IPS-18c (cell line): Measurements from ENCODE around the gene ZNF516.

Experiments
- H3K4me3 ChIP-seq: 2 replicates; pipeline ENCODE4 v1.7.0; 2013; ENCODE audit warnings: low read depth, mild to moderate bottlenecking, low read length, moderate library complexity; ENCODE audit not compliant: insufficient read depth
- H3K9me3 ChIP-seq: one replicate; pipeline ENCODE4 v1.6.1; 2013; ENCODE audit warnings: mild to moderate bottlenecking, low read length, moderate library complexity; ENCODE audit not compliant: control insufficient read depth, insufficient read depth

The ZNF516 gene

GRCh38 chr18:76518860-76519538, 24.0 kb upstream of the ZNF516 start:
- Histone ChIP-seq H3K4me3 (peak overlapping the region; percentile 50; the same call in 1 of the 2 replicates), H3K9me3 (no peaks in the 10 kb centered on the region)

GRCh38 chr18:76518123-76518859, 23.2 kb upstream of the ZNF516 start:
- H3K4me3 ChIP-seq: peak overlapping the region; percentile 50
- H3K9me3 ChIP-seq: no peaks in the 10 kb centered on the region

- H3K4me3 ChIP-seq: no peak overlapping the region
- H3K9me3 ChIP-seq: no peaks in the 10 kb centered on the region
These were observed 20.5 kb upstream of the ZNF516 start for GRCh38 chr18:76515576-76515975.

DNA sequence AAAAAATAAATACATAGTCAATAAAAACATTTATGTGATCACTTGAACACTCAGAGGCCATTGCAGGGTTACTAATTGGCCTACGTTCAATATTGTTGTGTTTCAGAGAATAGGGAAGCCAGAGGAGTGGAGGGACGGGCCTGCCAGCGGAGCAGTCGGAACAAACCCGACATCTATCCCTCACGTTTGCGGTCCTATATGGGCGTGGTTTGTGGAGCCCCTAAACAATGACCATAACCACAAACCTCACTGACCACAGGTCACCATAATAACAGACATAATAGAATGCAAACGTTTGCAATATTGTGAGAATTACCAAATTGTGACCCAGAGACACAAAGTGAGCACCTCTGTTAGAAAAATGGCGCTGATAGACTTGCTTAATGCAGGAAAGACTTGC, 19.5 kb upstream of the ZNF516 start:
- no peaks in the 10 kb centered on the region for H3K9me3 ChIP-seq

DNA sequence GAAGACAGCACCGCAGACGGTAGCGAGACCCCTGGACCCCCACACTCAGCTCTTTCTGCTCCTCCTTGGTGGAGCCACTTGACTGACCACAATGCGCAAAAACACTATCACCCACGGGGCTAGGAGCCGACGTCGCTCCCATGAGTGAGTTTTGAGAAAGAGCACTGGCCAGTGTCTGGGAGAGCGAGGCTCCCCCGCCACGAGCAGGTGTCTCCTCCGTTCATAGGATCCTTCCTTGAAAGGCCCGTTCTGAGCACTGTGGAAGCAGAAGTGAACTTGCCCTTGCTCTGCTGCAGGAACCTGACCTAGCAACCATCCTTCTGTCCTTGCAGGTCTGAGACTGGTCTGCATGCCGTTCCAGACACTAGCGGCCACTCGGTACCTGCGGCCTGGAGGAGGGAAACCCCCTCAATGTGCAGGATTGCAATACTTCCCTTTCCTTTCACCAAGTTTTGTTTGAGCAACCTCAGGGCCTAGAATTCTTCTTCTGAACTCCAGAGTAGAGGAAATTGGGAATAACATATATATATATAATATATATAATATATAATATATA, 12.9 kb upstream of the ZNF516 start:
- Histone ChIP-seq H3K9me3 (no peaks in the 10 kb centered on the region), H3K4me3 (no peak overlapping the region)

More for the DNA sequence above, 19.5 kb upstream of the ZNF516 start:
- no peak overlapping the region for H3K4me3 ChIP-seq

- Histone ChIP-seq H3K9me3 (no peaks in the 10 kb centered on the region), H3K4me3 (no peak overlapping the region)
These were observed 12.1 kb upstream of the ZNF516 start for GRCh38 chr18:76506974-76507764.

- no peaks in the 10 kb centered on the region for H3K9me3 ChIP-seq
- H3K4me3 ChIP-seq: no peak overlapping the region
These were observed 11.4 kb upstream of the ZNF516 start for GRCh38 chr18:76506395-76506794.

DNA sequence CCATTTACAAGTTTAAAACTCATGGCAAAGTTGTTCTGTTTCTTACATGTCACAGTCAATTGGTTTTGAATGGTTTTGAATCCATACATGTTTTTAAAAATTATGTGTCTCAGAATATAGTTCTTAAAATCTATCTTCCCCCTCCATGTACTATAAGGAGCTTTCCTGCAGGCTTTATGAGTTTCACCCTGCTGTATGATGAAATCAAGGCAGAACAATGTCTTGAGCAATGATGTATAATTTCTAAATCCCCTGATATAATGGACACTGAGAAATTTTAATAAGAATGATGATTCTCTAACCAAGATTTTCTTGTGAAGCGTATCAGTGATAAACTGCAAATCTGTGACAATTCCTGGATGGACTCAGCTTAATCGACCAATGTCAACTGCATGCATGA, 10.6 kb upstream of the ZNF516 start:
- Histone ChIP-seq H3K4me3 (no peak overlapping the region), H3K9me3 (no peaks in the 10 kb centered on the region)

DNA sequence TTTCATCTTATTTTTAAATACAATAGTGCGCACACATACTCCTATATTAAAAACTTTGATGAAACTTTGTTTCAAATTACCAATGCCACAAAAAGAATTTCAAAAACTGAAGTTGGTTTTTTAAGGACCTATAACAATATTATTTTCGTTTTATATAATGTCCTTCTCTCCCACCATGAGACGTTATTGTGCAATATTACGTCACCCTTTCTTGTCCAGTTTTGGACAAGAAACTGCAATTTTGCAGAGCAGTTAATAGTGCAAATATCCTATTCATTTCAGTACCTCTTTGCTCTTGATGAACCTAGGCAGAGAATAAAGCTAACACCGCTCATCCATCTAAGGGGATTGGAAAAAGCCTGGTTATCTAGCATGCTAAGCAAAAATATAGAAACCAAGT, 9.7 kb upstream of the ZNF516 start:
- no peak overlapping the region for H3K4me3 ChIP-seq

DNA sequence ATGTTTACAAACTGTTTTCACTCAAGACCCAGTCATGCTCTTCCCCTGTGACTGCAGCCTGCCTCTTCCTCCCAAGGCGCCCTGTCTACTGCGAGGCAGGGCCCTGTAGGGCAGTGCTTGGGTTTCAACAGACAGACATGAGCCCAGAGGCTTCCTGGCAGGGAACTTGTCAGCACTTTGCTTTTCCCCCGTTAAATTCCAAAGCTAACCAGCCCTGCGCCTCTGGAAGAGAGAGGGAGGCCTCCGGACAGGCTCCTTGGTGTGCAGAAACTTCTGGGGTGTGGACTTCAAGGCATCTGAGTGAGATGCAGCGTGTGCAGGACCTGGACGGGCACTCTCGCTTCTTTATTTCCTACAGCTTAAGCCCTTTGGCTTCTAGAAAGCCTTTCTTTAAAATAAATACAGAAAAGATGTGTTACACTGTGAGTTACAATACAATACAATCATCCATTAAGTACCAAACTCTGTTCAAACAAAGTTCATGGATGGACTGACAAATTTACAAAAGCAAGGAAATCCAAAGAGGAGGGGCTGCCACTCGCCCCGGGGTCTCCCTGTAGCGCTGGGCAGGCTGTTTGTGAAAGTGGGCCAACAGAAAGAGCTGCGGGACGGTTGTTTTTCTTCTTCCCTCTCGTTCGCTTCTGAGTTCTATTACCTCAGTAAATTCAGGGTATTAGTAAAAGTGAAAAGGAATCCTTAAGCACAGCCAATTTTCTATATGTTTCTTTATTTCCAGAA, 8.8 kb upstream of the ZNF516 start:
- no peak overlapping the region for H3K4me3 ChIP-seq
- no peaks in the 10 kb centered on the region for H3K9me3 ChIP-seq

More for the DNA sequence above, 9.7 kb upstream of the ZNF516 start:
- no peaks in the 10 kb centered on the region for H3K9me3 ChIP-seq

DNA sequence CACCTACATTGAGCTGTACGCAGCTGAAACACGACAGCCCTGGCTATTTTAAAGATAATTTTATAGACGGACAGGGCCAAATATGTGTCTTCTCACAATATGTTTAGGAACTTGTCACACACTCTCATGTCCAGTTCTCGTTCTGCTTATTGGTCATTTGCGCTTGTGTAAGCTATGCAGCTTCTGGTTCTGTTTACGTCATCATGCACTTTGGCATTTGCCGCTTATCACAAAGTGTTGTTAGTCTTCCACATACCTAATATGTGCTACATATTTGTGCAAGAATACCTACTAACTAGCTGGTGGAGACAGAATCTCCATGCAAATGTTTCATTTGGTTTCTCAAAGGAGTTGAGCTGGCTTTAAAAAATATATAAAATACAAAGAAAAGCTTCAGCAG, 7.5 kb upstream of the ZNF516 start:
- Histone ChIP-seq H3K4me3 (no peak overlapping the region), H3K9me3 (no peaks in the 10 kb centered on the region)

DNA sequence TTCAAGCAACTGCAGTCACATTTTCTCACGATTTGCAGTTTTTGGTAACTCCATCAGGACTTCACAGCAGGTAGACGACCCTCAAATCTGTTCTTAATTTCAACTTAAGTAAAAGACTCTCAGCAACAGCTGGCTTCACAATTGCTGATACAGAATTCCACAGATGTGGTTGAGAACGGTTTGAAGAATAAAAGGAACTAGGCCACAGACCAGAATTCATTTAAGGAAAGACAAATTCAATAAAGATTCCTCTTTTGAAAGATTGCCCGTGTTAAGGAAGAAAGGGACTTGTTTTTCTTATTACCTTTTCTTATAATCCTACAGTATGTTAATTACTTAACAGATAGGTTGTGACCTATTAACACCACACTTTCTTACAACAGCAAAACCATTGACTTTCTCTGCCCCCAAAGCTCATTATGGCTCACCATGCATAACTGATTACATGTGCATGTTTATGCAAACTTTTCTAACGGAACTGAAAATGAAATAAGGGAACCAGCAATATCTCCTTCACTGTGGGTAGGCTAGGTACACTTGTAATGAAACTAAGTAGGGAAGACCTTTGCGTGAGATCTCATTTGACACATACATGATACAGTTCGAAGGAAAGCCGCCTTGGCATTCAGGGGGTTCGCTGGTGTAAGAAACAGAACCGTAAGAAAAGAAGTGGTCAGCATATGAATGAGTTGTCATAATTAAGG, 4.7 kb upstream of the ZNF516 start:
- Histone ChIP-seq H3K4me3 (no peak overlapping the region), H3K9me3 (no peaks in the 10 kb centered on the region)

DNA sequence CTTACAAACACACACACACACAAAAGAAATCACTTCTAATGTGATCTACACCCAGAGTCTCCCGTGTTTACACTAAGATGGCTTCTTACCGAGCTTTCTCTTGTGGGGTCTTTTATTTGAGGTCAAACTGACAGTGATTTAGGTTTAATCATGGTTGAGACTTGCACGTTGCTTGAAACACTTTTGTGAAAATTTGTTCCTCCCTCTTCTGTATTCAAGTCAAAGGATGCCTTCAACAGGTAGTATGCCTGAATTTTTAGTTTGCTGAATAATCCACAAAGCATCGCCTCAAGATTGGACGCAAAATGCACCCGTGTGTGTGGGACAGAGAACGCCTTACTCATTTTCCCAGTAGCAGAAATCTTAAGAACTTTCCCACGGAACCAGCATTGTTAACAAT, 4.0 kb upstream of the ZNF516 start:
- no peaks in the 10 kb centered on the region for H3K9me3 ChIP-seq

DNA sequence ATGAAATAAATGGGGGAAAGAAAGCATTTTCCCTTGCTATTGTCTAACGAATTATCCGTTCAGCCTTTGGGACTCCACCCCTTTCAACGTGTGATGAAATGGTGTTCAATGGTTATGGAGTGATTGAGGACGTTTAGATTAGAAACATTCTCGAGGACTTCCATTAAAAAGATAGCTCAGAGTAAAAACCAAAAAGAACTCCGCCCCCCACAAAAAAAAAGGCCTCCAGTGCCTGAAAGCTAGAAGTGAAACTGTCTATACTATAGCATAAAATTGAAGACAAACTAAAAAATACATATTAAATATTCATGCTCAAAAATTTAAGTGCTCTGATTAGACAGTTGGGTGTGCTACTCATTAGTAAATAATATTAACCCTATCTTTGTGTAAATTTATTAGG, 3.0 kb upstream of the ZNF516 start:
- Histone ChIP-seq H3K9me3 (no peaks in the 10 kb centered on the region), H3K4me3 (no peak overlapping the region)

More for the DNA sequence above, 4.0 kb upstream of the ZNF516 start:
- no peak overlapping the region for H3K4me3 ChIP-seq

DNA sequence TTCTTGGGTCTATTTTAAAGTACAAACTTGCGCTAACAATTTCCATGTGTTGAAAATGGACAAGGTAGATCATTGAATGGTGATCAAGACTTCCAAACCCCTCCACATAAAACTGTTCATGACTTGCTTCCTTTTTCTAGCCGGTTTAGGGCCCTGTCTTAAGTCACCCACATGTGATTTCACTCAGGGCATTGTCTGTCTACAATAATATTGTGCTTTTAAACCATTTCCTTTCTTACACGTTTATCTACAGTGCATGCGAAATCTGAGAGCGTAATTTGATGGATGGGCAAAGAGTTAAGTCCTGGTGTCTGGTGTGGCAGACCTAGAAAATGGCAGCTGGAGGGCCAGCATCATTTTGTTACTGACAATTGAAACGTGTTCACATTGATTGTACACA, 2.0 kb upstream of the ZNF516 start:
- H3K9me3 ChIP-seq: no peaks in the 10 kb centered on the region
- no peak overlapping the region for H3K4me3 ChIP-seq

- Histone ChIP-seq H3K9me3 (no peaks in the 10 kb centered on the region), H3K4me3 (peak overlapping the region; percentile 71)
These were observed 1.3 kb upstream of the ZNF516 start for GRCh38 chr18:76496194-76496890.
